ENCODE measurements around the gene ERVH48-1.
"Not testable (repeated sequence)": the region's sequence is repeated elsewhere in the genome, so short reads cannot be mapped to it uniquely, and the experiment has no call there.

Gene ERVH48-1

DNA sequence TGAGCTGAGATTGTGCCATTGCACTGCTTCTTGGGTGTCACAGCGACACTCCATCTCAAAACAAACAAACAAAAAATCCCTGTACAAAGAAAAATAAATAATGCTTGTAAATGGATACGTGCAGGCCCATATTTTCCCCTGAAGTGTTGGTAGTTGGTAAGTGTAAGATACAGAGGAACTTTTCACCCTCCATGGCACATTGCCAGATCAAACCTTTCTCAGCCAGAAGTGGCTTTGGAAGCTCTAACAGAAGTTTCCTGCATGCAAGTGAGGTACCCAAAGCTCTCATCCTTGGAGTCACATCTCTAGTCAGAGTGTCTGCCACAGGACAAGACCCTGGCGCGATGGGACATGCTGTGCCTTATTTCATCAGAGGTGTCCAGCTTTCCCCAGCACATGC is 25.0 kb downstream of the ERVH48-1 start:
- no peak for DNase-seq

- DNase-seq = peak; percentile 91
Observed at GRCh38 chr21:42892931-42893755, 32.3 kb downstream of the ERVH48-1 start, which contains the start of gene NDUFV3. TSS of gene NDUFV3 (plus strand) at chr21:42893309. CDS start at chr21:42893334, 25 bp downstream.

GRCh38 chr21:42892582-42892930 is 32.9 kb downstream of the ERVH48-1 start:
- no peak for DNase-seq

- no peak for DNase-seq
Observed at GRCh38 chr21:42887326-42887725, 38.1 kb downstream of the ERVH48-1 start.

- DNase-seq = no peak
Observed at GRCh38 chr21:42883921-42884320, 41.5 kb downstream of the ERVH48-1 start.

GRCh38 chr21:42880352-42880751 is 45.1 kb downstream of the ERVH48-1 start:
- no peak for DNase-seq

DNA sequence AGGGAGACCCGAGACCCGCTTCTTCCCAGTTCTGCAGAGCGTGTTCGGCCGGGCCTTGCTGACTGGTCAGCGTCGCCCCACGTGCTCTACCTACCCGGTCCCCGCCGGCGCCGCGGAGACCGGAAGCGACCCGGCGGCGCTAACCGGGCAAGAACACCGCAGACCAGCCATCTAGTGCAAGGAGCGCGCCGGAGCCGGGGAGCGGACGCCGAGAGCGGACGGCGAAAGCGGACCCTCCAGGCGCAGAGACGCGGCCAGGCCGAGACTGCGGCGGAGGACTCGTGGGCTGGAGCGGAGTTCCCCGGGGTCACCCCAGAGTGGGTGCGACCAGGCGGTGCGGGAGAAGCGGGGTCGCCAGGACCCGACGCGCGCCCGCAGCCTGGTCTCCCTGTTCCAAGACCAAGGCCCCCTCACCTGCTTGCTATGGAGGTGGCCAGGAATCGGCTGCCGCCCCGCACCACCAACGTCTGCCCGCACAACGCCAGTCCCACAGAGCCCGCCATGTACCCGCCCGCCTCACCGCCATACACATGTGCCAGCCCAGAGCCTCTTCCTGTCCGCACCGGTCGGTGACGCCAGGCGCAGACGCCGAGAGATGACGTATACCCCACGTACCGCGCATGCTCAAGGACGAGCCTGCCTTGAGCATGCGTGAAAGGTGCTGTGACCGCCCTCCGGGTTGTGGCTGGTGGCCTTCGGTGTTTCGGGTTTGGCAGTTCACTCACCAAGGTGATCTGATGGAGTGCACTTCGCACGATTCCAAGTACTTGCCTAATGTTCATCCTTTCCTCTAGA is 46.2 kb downstream of the ERVH48-1 start, which contains the start of gene WDR4:
TSS of gene WDR4 (minus strand) at position 547 of the 795 bp plus-strand sequence. CDS start at position 503, 44 bp downstream.
- DNase-seq = peak; percentile 95

GRCh38 chr21:42878678-42878992 is 46.8 kb downstream of the ERVH48-1 start:
- no peak for DNase-seq

- not testable (repeated sequence) for DNase-seq
Observed at GRCh38 chr21:42875811-42876210, 49.6 kb downstream of the ERVH48-1 start.

GRCh38 chr21:42873096-42873495 is 52.3 kb downstream of the ERVH48-1 start:
- DNase-seq = no peak

DNA sequence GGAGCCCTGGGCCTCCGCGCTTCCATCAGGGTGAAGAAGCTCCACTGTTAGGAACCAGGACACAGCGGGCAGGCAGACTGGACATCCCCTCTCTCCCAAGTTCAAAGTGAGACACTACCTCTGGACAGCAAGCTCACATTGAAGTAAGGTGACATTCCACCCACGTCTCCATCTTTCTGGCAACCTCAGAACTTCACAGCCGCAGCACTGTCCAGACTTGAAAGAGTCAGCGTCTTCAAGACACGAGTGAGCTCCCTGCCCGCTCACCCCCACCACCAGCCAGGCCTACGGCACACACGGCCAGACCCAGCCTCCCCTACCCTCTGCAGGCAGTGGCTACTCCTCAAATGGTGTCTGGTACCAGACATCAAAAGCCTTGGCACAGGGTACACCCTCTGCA is 57.2 kb downstream of the ERVH48-1 start:
- DNase-seq = no peak

Measured in kidney glomerular epithelial cell (primary cell).